CD4-positive, alpha-beta T cell (primary cell): ENCODE measurements around the gene BPIFA1. TPM values are rescaled to one million over a fixed set of nuclear protein-coding genes. Genes with fewer than 3 reads are reported as not detected.

Experiments
- ATAC-seq: fragments of 200-7000 bp; cut with Tn5 transposase; one replicate; pipeline ENCODE4 v1.10.0; 2022; ENCODE audit warnings: mild to moderate bottlenecking; ENCODE audit not compliant: poor library complexity
- CTCF ChIA-PET: fragments of 350-600 bp; sonication (Branson Sonifier 250); formaldehyde crosslinking; loops from one replicate; lab custom pipeline; 2021; ENCODE audit warnings: antibody characterized with exemption, inconsistent platforms; lab: Charles Lee
- POLR2A ChIA-PET: fragments of 350-600 bp; sonication (Branson Sonifier 250); formaldehyde crosslinking; loops from one replicate; lab custom pipeline; 2021; ENCODE audit warnings: antibody characterized with exemption, inconsistent platforms; lab: Charles Lee
- DNase-seq, 14 experiments: peaks; one replicate each; pipeline ENCODE4 v3.0.0-alpha.2; 2013 to 2020; ENCODE audit warnings: mixed read lengths in 2 of 14
- H3K27ac ChIP-seq, 2 donors: one replicate each; pipeline versions ENCODE4 v1.5.1 to v1.7.0; 2013; ENCODE audit warnings: low read length in 2 of 2, low read depth in 1 of 2, mild to moderate bottlenecking in 1 of 2
- H3K27me3 ChIP-seq, 2 experiments: 1 replicate in 1 of 2; 2 replicates in 1 of 2; pipeline versions ENCODE4 v1.6.1 to v1.7.0; 2013; ENCODE audit warnings: low read length in 2 of 2, control low read depth in 1 of 2, mild to moderate bottlenecking in 1 of 2, moderate library complexity in 1 of 2; ENCODE audit not compliant: insufficient read depth in 2 of 2, control insufficient read depth in 1 of 2
- H3K36me3 ChIP-seq: one replicate; pipeline ENCODE4 v1.6.1; 2013; ENCODE audit warnings: low read length, control low read depth; ENCODE audit not compliant: insufficient read depth
- H3K4me1 ChIP-seq: one replicate; pipeline ENCODE4 v1.6.1; 2013; ENCODE audit warnings: low read length, control low read depth; ENCODE audit not compliant: insufficient read depth
- H3K4me3 ChIP-seq: one replicate; pipeline ENCODE4 v1.5.1; 2013; ENCODE audit warnings: mild to moderate bottlenecking, low read length, moderate library complexity
- H3K9me3 ChIP-seq, 2 experiments: 1 replicate in 1 of 2; 2 replicates in 1 of 2; pipeline versions ENCODE4 v1.6.1 to v1.7.0; 2013; ENCODE audit warnings: low read length in 2 of 2, mild to moderate bottlenecking in 2 of 2, control low read depth in 1 of 2, moderate library complexity in 1 of 2; ENCODE audit not compliant: control insufficient read depth in 1 of 2, insufficient read depth in 1 of 2
- H3K27ac Mint-ChIP-seq: one replicate; pipeline ENCODE4 v1.8.0; 2020; ENCODE audit warnings: mixed read lengths
- H3K27me3 Mint-ChIP-seq: one replicate; pipeline ENCODE4 v1.8.0; 2021; ENCODE audit warnings: mixed read lengths
- H3K36me3 Mint-ChIP-seq: one replicate; pipeline ENCODE4 v1.8.0; 2021; ENCODE audit warnings: low read depth, mixed read lengths
- H3K4me1 Mint-ChIP-seq: one replicate; pipeline ENCODE4 v1.8.0; 2021; ENCODE audit warnings: low read depth, mixed read lengths
- H3K4me3 Mint-ChIP-seq: one replicate; pipeline ENCODE4 v1.8.0; 2020; ENCODE audit warnings: mild to moderate bottlenecking, mixed read lengths
- H3K9me3 Mint-ChIP-seq: one replicate; pipeline ENCODE4 v1.8.0; 2020; ENCODE audit warnings: mixed read lengths
- intact Hi-C, 2 experiments: fragments of 100-400 bp; cut with DNase I in 1 of 2; cut with micrococcal nuclease in 1 of 2; formaldehyde crosslinking; loops; one replicate each; pipeline versions ENCODE4 v1.15.1 to v1.9.0; 2023 to 2025; cut with DNase I, micrococcal nuclease
- total RNA-seq, 174 experiments: library from RNA in 2 of 174; stranded (reverse) in 2 of 174; gene quantifications; one replicate each; pipeline ENCODE4 v1.2.3 and lab custom pipeline; 2021 to 2026
- TF ChIP-seq, protein P1 (sequence below): fragments of 200-600 bp; IDR thresholded peaks from one replicate; pipeline ENCODE4 v1.8.0; 2022; ENCODE audit warnings: antibody characterized with exemption, mild to moderate bottlenecking

Gene BPIFA1
- total RNA-seq, 2 experiments from 2014 or later = not detected

DNA sequence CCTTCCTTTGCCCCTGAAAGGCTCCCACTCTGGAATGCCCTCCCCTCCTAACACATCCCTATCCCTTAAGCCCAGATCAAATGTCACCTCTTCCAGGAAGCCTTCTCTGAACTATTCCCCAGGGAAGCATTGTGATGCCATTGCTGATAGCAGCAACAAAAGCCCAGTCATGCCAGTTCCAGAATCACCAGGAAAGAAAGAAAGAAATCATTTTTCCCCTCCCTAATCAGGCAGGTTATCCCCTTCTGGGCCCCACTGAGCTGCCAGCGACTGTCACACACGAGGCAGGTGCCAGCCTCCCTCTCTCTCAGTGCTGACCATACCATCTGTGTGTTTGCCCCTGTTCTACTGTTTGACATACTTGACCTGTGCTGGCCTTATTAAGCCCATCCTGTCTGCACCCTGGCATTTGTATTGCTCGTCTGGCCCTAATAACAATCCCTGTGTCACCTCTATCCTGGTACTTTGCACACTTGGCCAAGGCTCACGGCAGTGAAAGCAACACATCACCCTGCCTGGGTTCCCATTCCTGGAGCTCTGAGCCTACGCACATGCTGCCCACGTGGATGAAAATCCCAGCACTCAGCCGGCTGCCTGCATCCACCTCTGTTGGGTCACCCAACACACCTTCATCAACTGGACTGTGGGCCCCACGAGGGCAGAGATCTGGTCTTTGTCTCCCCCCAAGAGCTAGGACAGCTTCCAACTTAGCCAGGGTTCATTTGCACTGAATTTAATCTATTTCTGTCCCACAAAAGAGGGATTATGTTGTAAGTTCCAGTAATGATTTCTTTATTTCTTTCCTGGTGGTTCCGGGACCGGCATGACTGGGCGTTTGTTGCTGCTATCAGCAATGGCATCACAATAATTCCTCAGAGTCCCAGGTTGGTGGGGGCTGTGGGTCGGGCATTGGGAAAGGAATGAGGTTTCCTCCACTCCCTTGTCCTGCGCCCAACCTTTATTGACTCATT is 42.0 kb downstream of the BPIFA1 start:
- ATAC-seq (no peak), DNase-seq (no peak)
- Mint-ChIP-seq H3K27me3 (peaks cover 10% of the 10 kb centered on the region), H3K27ac (no peak overlapping the region), H3K9me3 (no peaks in the 10 kb centered on the region), H3K4me3 (no peak overlapping the region), H3K4me1 (no peaks in the 10 kb centered on the region), H3K36me3 (no peaks in the 10 kb centered on the region)
- CTCF ChIA-PET = no interaction called here
- Histone ChIP-seq H3K4me1 (no peaks in the 10 kb centered on the region), H3K4me3 (no peak overlapping the region), H3K36me3 (no peaks in the 10 kb centered on the region), H3K9me3 (no peaks in the 10 kb centered on the region), H3K27me3 (no peaks in the 10 kb centered on the region), H3K27ac (no peak overlapping the region)
- TF ChIP-seq, protein P1, sequence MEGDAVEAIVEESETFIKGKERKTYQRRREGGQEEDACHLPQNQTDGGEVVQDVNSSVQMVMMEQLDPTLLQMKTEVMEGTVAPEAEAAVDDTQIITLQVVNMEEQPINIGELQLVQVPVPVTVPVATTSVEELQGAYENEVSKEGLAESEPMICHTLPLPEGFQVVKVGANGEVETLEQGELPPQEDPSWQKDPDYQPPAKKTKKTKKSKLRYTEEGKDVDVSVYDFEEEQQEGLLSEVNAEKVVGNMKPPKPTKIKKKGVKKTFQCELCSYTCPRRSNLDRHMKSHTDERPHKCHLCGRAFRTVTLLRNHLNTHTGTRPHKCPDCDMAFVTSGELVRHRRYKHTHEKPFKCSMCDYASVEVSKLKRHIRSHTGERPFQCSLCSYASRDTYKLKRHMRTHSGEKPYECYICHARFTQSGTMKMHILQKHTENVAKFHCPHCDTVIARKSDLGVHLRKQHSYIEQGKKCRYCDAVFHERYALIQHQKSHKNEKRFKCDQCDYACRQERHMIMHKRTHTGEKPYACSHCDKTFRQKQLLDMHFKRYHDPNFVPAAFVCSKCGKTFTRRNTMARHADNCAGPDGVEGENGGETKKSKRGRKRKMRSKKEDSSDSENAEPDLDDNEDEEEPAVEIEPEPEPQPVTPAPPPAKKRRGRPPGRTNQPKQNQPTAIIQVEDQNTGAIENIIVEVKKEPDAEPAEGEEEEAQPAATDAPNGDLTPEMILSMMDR = no peak
- intact Hi-C loops = no loop called here
- POLR2A ChIA-PET = no interaction called here

DNA sequence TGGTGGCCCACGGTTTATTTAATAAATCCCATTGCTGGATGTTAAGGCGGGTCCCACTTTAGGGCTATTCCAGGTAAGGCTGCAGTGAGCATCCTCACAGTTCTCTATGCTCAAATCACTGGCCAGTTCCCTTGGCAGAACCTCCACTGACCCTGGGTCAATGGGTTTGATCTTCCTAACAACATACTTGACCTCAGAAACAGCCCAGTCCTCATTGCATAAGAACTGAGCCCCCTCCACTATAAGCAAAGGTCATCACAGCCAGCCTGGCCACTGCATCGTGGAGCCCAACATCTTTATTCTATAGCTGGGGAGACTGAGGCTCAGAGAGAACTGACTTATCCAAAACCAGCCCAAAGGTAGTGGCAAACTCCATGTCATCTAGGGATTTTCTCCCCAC is 42.9 kb downstream of the BPIFA1 start:
- Histone ChIP-seq H3K27ac (no peak overlapping the region), H3K4me1 (no peaks in the 10 kb centered on the region), H3K36me3 (no peaks in the 10 kb centered on the region), H3K4me3 (no peak overlapping the region), H3K27me3 (no peaks in the 10 kb centered on the region), H3K9me3 (no peaks in the 10 kb centered on the region)
- Mint-ChIP-seq H3K4me3 (no peak overlapping the region), H3K27me3 (peaks cover 15% of the 10 kb centered on the region), H3K36me3 (no peaks in the 10 kb centered on the region), H3K27ac (no peak overlapping the region), H3K4me1 (no peaks in the 10 kb centered on the region), H3K9me3 (no peaks in the 10 kb centered on the region)
- intact Hi-C loops = no loop called here
- ChIA-PET POLR2A (no interaction called here), CTCF (no interaction called here)
- DNase-seq = no peak
- no peak for ATAC-seq
- TF ChIP-seq, protein P1 = no peak

DNA sequence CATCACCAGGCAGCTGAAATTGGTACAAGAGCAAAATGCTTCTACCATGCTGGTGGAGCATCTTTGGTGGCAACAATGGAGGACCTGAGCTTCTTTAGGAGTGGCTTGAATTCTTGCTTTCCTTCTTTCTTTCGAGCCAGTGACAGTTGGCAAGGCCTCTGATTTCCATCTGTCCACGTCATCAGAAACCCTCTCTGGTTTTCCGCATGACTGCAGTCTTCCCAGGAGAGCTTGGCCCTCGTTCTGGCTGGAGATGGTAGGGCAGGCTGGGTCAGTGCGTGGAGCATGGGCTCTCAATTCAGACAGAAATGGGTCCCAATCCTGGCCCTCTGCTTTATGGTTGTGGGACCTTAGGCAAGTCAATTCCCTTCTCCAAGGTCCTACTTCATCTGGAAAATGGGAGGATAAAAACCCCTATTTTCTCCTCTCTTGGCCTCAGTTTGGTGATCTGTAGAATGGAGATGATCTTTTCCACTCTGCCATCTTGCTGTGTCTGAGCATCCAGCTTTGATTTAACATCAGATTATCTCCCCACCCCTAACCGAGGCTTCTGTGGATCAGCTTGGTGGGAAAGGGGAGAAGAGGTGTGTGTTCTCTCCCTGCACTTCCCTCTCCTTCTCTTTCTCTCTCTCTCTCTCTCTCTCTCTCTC is 43.6 kb downstream of the BPIFA1 start:
- H3K27me3 ChIP-seq = no peaks in the 10 kb centered on the region
- no peaks in the 10 kb centered on the region for H3K4me1 ChIP-seq
- H3K9me3 ChIP-seq = no peaks in the 10 kb centered on the region
- H3K36me3 Mint-ChIP-seq = no peaks in the 10 kb centered on the region
- no peak for DNase-seq
- no peak overlapping the region for H3K27ac ChIP-seq
- no peak for ATAC-seq
- no peak overlapping the region for H3K27ac Mint-ChIP-seq
- TF ChIP-seq, protein P1 = no peak
- H3K4me1 Mint-ChIP-seq = no peaks in the 10 kb centered on the region
- no peaks in the 10 kb centered on the region for H3K36me3 ChIP-seq
- H3K4me3 ChIP-seq = no peak overlapping the region
- H3K27me3 Mint-ChIP-seq = peaks cover 15% of the 10 kb centered on the region
- ChIA-PET POLR2A (no interaction called here), CTCF (no interaction called here)
- no peak overlapping the region for H3K4me3 Mint-ChIP-seq
- no peaks in the 10 kb centered on the region for H3K9me3 Mint-ChIP-seq
- intact Hi-C loops = no loop called here
